ENCODE measurements around the gene CHAF1B.

Gene CHAF1B

GRCh38 chr21:36461918-36462486, 76.8 kb downstream of the CHAF1B start:
- DNase-seq (ENCODE audit: low read depth in 2 of 2), result no peak

GRCh38 chr21:36463204-36463603, 78.0 kb downstream of the CHAF1B start:
- no peak for DNase-seq (ENCODE audit: low read depth in 2 of 2)

- no peak for DNase-seq (ENCODE audit: low read depth in 2 of 2)
Measured at GRCh38 chr21:36463991-36464390, 78.8 kb downstream of the CHAF1B start.

GRCh38 chr21:36464590-36464989, 79.4 kb downstream of the CHAF1B start:
- no peak for DNase-seq (ENCODE audit: low read depth in 2 of 2)

GRCh38 chr21:36465478-36465877, 80.3 kb downstream of the CHAF1B start:
- no peak for DNase-seq (ENCODE audit: low read depth in 2 of 2)

- no peak for DNase-seq (ENCODE audit: low read depth in 2 of 2)
Measured at GRCh38 chr21:36466061-36466511, 80.9 kb downstream of the CHAF1B start.
